ENCODE results near the gene HAO1.

HAO1 gene

DNA sequence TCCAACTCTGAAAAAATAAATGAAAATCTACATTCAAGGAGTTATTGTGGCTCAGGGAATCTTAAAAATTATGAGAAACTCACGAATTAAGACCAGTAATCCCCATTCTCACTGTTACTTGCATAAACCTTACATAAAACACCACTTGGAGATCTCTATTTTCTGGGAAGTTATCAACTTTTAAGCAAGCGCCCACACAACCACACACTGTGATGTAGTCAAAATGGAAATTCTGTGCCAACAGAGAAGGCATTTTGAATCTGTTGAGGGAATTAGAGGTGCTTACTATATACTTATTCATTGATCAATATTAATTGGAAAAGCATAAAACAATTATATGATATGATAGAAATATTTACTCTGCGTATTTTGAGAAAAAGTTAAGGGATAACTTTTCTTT, 58.7 kb downstream of the HAO1 start:
- TF ChIP-seq, protein P1, sequence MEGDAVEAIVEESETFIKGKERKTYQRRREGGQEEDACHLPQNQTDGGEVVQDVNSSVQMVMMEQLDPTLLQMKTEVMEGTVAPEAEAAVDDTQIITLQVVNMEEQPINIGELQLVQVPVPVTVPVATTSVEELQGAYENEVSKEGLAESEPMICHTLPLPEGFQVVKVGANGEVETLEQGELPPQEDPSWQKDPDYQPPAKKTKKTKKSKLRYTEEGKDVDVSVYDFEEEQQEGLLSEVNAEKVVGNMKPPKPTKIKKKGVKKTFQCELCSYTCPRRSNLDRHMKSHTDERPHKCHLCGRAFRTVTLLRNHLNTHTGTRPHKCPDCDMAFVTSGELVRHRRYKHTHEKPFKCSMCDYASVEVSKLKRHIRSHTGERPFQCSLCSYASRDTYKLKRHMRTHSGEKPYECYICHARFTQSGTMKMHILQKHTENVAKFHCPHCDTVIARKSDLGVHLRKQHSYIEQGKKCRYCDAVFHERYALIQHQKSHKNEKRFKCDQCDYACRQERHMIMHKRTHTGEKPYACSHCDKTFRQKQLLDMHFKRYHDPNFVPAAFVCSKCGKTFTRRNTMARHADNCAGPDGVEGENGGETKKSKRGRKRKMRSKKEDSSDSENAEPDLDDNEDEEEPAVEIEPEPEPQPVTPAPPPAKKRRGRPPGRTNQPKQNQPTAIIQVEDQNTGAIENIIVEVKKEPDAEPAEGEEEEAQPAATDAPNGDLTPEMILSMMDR (IDR thresholded peaks at IDR 0.05; ENCODE audit: low read depth, low read length), result no peak
- H3K4me3 ChIP-seq (ENCODE audit: low read depth, low read length), result no peak overlapping the region
- in situ Hi-C loops (cut with HindIII; ENCODE audit: low sequenced_read_pairs), result no loop called here
- DNase-seq (ENCODE audit: low read depth, low spot score), result no peak

DNA sequence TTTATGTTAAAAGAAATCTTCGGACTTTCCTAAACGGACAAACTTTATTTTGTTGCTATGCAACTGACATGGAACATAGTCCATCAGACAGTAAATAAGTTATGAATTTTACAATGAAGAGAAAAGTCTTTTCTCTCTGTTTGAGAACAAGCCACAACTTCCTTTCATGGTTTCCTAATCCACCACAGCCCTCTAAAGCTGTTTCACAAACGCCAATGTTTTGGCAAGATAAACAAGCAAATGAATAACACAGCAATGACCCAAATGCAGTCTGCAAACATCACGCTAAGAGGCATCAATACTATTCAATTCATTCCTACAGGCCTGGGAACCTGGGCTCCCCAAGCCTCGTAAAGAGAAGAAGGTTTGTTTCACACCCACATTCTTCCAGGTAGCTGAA, 60.4 kb downstream of the HAO1 start:
- no peak overlapping the region for H3K4me3 ChIP-seq (ENCODE audit: low read depth, low read length)
- TF ChIP-seq, protein P1 (IDR thresholded peaks at IDR 0.05; ENCODE audit: low read depth, low read length), result no peak
- in situ Hi-C loops (cut with HindIII; ENCODE audit: low sequenced_read_pairs), result no loop called here
- peak; percentile 36 for DNase-seq (ENCODE audit: low read depth, low spot score)

DNA sequence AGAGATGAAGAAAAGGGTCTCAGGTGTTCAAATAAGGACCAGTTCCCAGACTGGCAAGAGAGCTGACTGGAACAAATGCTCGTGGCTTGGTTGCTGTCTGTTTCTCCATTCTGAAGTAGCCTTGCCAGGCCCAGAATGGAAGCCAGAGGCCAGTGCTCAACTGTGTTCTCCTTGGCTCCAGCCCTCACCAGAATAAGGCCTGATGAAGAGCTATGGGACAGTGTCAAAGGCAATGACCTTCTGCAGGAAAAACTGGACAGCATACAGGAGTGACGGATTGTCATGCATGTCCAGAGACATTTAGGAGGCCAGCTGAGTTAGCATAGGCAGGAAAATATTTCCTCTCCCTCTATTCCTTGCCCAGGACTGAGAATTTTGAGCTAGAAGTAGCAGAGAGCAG, 72.2 kb downstream of the HAO1 start:
- DNase-seq (ENCODE audit: low read depth, low spot score), result no peak
- TF ChIP-seq, protein P1 (IDR thresholded peaks at IDR 0.05; ENCODE audit: low read depth, low read length), result no peak
- H3K4me3 ChIP-seq (ENCODE audit: low read depth, low read length), result no peak overlapping the region
- in situ Hi-C loops (cut with HindIII; ENCODE audit: low sequenced_read_pairs), result no loop called here

DNA sequence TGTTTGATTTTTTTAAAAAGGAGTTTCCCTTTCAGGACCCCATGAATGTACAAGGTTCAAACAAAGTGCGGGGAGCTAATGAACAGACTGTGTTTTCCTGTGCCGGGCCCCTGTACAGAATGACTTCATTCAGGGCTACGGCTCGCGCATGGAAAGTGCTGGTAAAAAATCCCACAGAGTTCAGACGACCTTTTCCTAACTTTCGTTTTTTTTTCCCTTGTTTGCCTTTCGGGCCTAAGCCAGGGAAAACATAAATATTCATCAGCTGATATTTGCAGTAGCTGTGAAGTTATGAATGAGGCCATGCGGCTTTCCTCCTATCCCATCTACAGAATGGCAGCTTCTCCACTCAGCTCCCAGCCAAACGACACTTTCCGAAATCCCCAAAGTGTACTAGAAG, 74.0 kb downstream of the HAO1 start:
- TF ChIP-seq, protein P1 (IDR thresholded peaks at IDR 0.05; ENCODE audit: low read depth, low read length), result no peak
- in situ Hi-C loops (cut with HindIII; ENCODE audit: low sequenced_read_pairs), result no loop called here
- no peak for DNase-seq (ENCODE audit: low read depth, low spot score)
- H3K4me3 ChIP-seq (ENCODE audit: low read depth, low read length), result no peak overlapping the region

DNA sequence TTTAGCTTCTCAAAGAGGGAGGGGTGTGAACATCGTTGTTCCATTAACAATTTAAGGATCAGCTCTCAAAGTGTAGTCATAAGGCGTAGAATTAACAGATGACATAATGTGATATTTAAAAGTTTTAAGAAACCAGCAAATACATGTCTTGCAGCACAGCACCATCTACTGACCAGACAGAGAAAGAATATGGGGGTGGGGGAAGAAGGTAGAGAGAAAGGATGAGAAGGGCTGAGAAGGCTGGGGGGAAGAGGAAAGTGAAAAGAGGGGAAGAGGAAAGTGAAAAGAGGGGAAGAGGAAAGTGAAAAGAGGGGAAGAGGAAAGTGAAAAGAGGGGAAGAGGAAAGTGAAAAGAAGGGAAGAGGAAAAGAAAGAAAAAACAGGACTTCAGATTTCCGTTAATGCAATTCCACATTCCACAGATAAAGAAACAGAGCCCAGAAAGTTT, 80.9 kb downstream of the HAO1 start:
- H3K4me3 ChIP-seq (ENCODE audit: low read depth, low read length), result no peak overlapping the region
- TF ChIP-seq, protein P1 (IDR thresholded peaks at IDR 0.05; ENCODE audit: low read depth, low read length), result peak; percentile 72
- peak; percentile 81 for DNase-seq (ENCODE audit: low read depth, low spot score)
- in situ Hi-C loops (cut with HindIII; ENCODE audit: low sequenced_read_pairs), result no loop called here

DNA sequence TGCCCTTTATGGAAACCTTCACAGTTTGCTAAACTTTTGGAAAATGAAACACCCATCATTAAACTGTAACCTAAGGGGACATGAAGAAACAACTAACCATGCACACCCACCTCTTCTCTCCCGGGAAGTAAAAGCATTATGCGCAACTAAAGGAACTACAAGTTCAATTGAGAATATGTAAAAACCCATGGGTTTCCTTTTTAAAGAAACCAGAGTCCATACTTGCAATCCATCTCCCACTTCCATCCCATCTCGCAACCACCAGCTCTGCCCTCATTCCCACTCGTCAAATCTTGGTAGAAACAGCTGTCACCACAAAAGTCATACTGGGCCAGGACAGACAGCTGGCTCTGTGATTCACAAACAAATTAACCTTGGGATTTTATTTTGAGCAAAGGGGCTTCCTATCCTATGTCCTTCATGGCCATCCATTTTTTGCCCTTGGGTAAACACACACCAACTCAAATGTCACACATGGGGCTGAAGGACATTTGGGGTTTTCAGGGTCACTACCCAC, 81.5 kb downstream of the HAO1 start:
- peak; percentile 22 for DNase-seq (ENCODE audit: low read depth, low spot score)
- TF ChIP-seq, protein P1 (IDR thresholded peaks at IDR 0.05; ENCODE audit: low read depth, low read length), result no peak
- H3K4me3 ChIP-seq (ENCODE audit: low read depth, low read length), result no peak overlapping the region
- in situ Hi-C loops (cut with HindIII; ENCODE audit: low sequenced_read_pairs), result no loop called here

DNA sequence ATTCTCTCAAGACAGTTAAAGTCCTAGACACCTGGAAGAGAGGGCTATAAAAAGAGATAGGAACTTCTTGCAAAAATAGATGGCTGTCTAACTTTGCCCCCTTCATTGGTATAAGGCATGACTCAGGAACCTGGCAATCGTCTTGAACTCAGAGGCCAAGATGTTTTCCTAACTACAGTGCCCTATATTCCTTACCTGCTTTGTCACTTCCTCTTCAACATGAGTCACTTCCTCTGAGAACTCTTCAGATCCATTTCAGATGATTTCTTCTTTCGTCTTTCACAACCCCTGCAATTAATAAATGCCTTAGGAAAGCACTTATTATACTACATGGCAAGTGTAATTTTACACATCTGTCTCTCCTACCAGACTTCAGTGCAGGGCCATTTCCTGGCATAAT, 83.5 kb downstream of the HAO1 start:
- TF ChIP-seq, protein P1 (IDR thresholded peaks at IDR 0.05; ENCODE audit: low read depth, low read length), result no peak
- DNase-seq (ENCODE audit: low read depth, low spot score), result peak; percentile 58
- no peak overlapping the region for H3K4me3 ChIP-seq (ENCODE audit: low read depth, low read length)
- in situ Hi-C loops (cut with HindIII; ENCODE audit: low sequenced_read_pairs), result no loop called here
